HepG2 (cell line): ENCODE results near the gene PSMB8. TPM values are rescaled to one million over a fixed set of nuclear protein-coding genes. Genes with fewer than 3 reads are reported as not detected.

Experiments used
- GATAD1 ChIP-seq: IDR thresholded peaks from 2 replicates; pipeline ENCODE4 v1.6.1; 2016; ENCODE audit warnings: missing genetic modification reagents, missing compliant biosample characterization
- NR2F2 ChIP-seq: IDR thresholded peaks from 2 replicates; pipeline ENCODE4 v1.6.1; 2012; ENCODE audit warnings: low read depth, inconsistent platforms, borderline replicate concordance
- NRL ChIP-seq: sonication (generic); formaldehyde crosslinking; IDR thresholded peaks from 2 replicates; pipeline ENCODE4 v1.5.0; 2020; ENCODE audit warnings: missing genetic modification reagents, mild to moderate bottlenecking, moderate library complexity, borderline replicate concordance
- RBM39 ChIP-seq: fragments of 200-400 bp; formaldehyde crosslinking; IDR thresholded peaks from one replicate; pipeline ENCODE4 v1.6.1; 2018; ENCODE audit warnings: antibody characterized with exemption, mild to moderate bottlenecking, low read depth, low read length; ENCODE audit not compliant: poor library complexity, severe bottlenecking
- RFXANK ChIP-seq: IDR thresholded peaks from 2 replicates; pipeline ENCODE4 v1.6.1; 2016
- SMAD1 ChIP-seq: sonication (generic); formaldehyde crosslinking; IDR thresholded peaks from 2 replicates; pipeline ENCODE4 v1.4.0; 2020; ENCODE audit warnings: missing genetic modification reagents, low read depth, mild to moderate bottlenecking, borderline replicate concordance
- TCF12 ChIP-seq, 2 experiments: fragments of 450-650 bp in 1 of 2; sonication (generic) in 1 of 2; formaldehyde crosslinking in 1 of 2; IDR thresholded peaks; 2 replicates each; pipeline versions ENCODE4 v1.6.1 to v1.8.0; 2017 to 2022; ENCODE audit warnings: antibody characterized with exemption in 1 of 2, mild to moderate bottlenecking in 1 of 2, missing genetic modification reagents in 1 of 2, moderate library complexity in 1 of 2
- ZNF232 ChIP-seq: sonication (generic); formaldehyde crosslinking; IDR thresholded peaks from 2 replicates; pipeline ENCODE4 v1.4.0; 2020; ENCODE audit warnings: missing genetic modification reagents, borderline replicate concordance
- ZNF451 ChIP-seq: sonication (generic); formaldehyde crosslinking; IDR thresholded peaks from 2 replicates; pipeline ENCODE4 v1.5.0; 2020; ENCODE audit warnings: mild to moderate bottlenecking, missing genetic modification reagents
- ZNF556 ChIP-seq: sonication (generic); formaldehyde crosslinking; IDR thresholded peaks from 2 replicates; pipeline ENCODE4 v1.4.0; 2020; ENCODE audit warnings: mild to moderate bottlenecking, missing genetic modification reagents, borderline replicate concordance
- polyA plus RNA-seq, 8 experiments: library from polyadenylated mRNA; depleted of rRNA in 3 of 8; stranded (reverse) in 7 of 8; unstranded in 1 of 8; fragments of >200 nt; fragmentation: Illumina TruSeq in 4 of 8; extraction: Trizol in 4 of 8; gene quantifications; 2 replicates each; pipeline versions ENCODE4 v1.2.1 to v1.2.3, GENCODE V29; 2011 to 2016; ENCODE audit warnings: low read depth in 4 of 8, missing spikeins in 1 of 8, mixed read lengths in 1 of 8; ENCODE audit not compliant: insufficient read depth in 1 of 8
- total RNA-seq, 5 experiments: library from RNA; depleted of rRNA; stranded (reverse); fragments of >200 nt; fragmentation: Illumina TruSeq; extraction: Trizol; gene quantifications; 2 replicates each; pipeline ENCODE4 v1.2.3, GENCODE V29; 2016; ENCODE audit warnings: low read depth in 1 of 5
- TF ChIP-seq, protein P1 (sequence below): sonication (generic); formaldehyde crosslinking; IDR thresholded peaks from 2 replicates; pipeline ENCODE4 v1.5.0; 2020; ENCODE audit warnings: mild to moderate bottlenecking, missing genetic modification reagents, moderate library complexity
- TF ChIP-seq, protein P2 (sequence below): sonication (generic); formaldehyde crosslinking; IDR thresholded peaks from 2 replicates; pipeline ENCODE4 v1.4.0; 2020; ENCODE audit warnings: low read depth, missing genetic modification reagents
- TF ChIP-seq, protein P3 (sequence below): sonication (generic); formaldehyde crosslinking; IDR thresholded peaks from 2 replicates; pipeline ENCODE4 v1.8.0; 2022; ENCODE audit warnings: missing genetic modification reagents, mild to moderate bottlenecking, inconsistent platforms, borderline replicate concordance
- TF ChIP-seq, protein P4 (sequence below): sonication (generic); formaldehyde crosslinking; IDR thresholded peaks from 2 replicates; pipeline ENCODE4 v1.4.0; 2020; ENCODE audit warnings: missing genetic modification reagents

PSMB8 gene
- total and polyA plus RNA-seq, 2 of the 13 experiments (the other 11 are each of a cell fraction or from before 2014, with no cell fraction given): 30.7 to 64.7 TPM

DNA sequence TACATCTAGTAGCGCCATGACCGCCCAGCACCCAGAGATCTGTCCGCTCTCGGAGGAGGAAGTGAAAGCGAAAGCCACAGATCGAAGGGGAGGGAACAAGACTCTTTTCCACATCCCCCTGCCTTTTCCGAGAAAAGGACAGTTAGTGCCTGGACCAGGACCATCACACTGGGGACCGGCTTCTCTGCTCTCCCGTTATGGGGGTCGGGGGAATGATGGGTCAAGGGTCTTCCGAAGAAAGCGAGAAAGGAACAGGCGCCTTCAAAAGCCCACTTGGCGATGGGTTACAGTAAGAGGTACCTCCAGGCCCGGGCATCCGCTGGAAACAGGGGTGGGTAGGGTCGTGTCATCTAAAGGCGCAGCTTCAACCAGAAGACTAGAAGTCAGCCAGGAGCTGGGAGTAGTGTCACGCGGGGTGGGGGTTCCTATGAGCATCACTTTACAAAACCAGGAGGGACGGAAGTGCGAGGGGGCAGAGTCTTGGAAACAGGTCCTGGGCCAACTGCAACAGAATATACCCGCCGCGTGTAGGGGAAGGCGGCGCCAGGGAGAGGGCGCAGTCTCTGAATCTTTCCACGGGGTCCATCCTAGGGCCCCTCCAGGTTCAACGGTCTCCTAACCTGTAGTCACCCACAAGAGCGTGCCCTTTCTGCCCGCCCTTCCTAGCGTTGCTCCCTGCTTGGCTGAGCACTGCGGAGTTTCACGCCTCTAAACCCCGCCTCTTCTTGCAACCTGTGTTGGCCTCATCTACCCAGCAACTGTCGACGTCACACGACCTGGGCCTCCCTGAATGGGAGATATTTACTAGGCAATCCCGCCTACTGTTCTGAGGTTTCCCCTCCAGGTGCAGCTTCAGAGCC is at the start of gene PSMB8 (continued):
- TF ChIP-seq, protein P1, sequence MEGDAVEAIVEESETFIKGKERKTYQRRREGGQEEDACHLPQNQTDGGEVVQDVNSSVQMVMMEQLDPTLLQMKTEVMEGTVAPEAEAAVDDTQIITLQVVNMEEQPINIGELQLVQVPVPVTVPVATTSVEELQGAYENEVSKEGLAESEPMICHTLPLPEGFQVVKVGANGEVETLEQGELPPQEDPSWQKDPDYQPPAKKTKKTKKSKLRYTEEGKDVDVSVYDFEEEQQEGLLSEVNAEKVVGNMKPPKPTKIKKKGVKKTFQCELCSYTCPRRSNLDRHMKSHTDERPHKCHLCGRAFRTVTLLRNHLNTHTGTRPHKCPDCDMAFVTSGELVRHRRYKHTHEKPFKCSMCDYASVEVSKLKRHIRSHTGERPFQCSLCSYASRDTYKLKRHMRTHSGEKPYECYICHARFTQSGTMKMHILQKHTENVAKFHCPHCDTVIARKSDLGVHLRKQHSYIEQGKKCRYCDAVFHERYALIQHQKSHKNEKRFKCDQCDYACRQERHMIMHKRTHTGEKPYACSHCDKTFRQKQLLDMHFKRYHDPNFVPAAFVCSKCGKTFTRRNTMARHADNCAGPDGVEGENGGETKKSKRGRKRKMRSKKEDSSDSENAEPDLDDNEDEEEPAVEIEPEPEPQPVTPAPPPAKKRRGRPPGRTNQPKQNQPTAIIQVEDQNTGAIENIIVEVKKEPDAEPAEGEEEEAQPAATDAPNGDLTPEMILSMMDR (CRISPR knock-in tag): peak; percentile 37
- peak; percentile 14; the same call in 1 of the 2 replicates for TF ChIP-seq NRL (CRISPR knock-in tag)
- no peak for TF ChIP-seq NR2F2
- TF ChIP-seq GATAD1: 0 out of 2 replicates have a peak, but pooled peaks have one; percentile 34
- TF ChIP-seq ZNF232 (CRISPR knock-in tag): 0 out of 2 replicates have a peak, but pooled peaks have one; percentile 36
- TF ChIP-seq SMAD1 (CRISPR knock-in tag): no peak
- peak; percentile 100 for TF ChIP-seq RFXANK (CRISPR knock-in tag)
- 0 out of 2 replicates have a peak, but pooled peaks have one; percentile 20 for TF ChIP-seq ZNF556 (CRISPR knock-in tag)
- peak; percentile 52 for TF ChIP-seq RBM39
- no peak for TF ChIP-seq ZNF451 (CRISPR knock-in tag)
- no peak for TF ChIP-seq TCF12 (IDR thresholded peaks at IDR 0.05)
- peak; percentile 61; the same call in 1 of the 2 replicates for TF ChIP-seq TCF12 (CRISPR knock-in tag; IDR thresholded peaks at IDR 0.05)
- TF ChIP-seq, protein P2, sequence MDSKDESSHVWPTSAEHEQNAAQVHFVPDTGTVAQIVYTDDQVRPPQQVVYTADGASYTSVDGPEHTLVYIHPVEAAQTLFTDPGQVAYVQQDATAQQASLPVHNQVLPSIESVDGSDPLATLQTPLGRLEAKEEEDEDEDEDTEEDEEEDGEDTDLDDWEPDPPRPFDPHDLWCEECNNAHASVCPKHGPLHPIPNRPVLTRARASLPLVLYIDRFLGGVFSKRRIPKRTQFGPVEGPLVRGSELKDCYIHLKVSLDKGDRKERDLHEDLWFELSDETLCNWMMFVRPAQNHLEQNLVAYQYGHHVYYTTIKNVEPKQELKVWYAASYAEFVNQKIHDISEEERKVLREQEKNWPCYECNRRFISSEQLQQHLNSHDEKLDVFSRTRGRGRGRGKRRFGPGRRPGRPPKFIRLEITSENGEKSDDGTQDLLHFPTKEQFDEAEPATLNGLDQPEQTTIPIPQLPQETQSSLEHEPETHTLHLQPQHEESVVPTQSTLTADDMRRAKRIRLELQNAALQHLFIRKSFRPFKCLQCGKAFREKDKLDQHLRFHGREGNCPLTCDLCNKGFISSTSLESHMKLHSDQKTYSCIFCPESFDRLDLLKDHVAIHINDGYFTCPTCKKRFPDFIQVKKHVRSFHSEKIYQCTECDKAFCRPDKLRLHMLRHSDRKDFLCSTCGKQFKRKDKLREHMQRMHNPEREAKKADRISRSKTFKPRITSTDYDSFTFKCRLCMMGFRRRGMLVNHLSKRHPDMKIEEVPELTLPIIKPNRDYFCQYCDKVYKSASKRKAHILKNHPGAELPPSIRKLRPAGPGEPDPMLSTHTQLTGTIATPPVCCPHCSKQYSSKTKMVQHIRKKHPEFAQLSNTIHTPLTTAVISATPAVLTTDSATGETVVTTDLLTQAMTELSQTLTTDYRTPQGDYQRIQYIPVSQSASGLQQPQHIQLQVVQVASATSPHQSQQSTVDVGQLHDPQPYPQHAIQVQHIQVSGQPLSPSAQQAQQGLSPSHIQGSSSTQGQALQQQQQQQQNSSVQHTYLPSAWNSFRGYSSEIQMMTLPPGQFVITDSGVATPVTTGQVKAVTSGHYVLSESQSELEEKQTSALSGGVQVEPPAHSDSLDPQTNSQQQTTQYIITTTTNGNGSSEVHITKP (CRISPR knock-in tag): peak; percentile 19; the same call in 1 of the 2 replicates
- TF ChIP-seq, protein P3, sequence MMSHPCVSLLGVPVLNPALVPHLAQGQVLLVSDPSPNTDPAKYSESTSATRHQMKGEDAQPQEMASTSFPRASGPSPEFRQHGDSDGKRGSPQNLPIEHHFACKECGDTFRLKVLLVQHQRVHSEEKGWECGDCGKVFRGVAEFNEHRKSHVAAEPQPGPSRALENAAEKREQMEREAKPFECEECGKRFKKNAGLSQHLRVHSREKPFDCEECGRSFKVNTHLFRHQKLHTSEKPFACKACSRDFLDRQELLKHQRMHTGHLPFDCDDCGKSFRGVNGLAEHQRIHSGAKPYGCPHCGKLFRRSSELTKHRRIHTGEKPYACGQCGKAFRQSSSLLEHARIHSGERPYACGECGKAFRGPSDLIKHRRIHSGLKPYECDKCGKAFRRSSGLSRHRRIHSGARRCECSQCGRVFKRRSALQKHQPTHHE (CRISPR knock-in tag): no peak; the same call in 1 of the 2 replicates
- TF ChIP-seq, protein P4, sequence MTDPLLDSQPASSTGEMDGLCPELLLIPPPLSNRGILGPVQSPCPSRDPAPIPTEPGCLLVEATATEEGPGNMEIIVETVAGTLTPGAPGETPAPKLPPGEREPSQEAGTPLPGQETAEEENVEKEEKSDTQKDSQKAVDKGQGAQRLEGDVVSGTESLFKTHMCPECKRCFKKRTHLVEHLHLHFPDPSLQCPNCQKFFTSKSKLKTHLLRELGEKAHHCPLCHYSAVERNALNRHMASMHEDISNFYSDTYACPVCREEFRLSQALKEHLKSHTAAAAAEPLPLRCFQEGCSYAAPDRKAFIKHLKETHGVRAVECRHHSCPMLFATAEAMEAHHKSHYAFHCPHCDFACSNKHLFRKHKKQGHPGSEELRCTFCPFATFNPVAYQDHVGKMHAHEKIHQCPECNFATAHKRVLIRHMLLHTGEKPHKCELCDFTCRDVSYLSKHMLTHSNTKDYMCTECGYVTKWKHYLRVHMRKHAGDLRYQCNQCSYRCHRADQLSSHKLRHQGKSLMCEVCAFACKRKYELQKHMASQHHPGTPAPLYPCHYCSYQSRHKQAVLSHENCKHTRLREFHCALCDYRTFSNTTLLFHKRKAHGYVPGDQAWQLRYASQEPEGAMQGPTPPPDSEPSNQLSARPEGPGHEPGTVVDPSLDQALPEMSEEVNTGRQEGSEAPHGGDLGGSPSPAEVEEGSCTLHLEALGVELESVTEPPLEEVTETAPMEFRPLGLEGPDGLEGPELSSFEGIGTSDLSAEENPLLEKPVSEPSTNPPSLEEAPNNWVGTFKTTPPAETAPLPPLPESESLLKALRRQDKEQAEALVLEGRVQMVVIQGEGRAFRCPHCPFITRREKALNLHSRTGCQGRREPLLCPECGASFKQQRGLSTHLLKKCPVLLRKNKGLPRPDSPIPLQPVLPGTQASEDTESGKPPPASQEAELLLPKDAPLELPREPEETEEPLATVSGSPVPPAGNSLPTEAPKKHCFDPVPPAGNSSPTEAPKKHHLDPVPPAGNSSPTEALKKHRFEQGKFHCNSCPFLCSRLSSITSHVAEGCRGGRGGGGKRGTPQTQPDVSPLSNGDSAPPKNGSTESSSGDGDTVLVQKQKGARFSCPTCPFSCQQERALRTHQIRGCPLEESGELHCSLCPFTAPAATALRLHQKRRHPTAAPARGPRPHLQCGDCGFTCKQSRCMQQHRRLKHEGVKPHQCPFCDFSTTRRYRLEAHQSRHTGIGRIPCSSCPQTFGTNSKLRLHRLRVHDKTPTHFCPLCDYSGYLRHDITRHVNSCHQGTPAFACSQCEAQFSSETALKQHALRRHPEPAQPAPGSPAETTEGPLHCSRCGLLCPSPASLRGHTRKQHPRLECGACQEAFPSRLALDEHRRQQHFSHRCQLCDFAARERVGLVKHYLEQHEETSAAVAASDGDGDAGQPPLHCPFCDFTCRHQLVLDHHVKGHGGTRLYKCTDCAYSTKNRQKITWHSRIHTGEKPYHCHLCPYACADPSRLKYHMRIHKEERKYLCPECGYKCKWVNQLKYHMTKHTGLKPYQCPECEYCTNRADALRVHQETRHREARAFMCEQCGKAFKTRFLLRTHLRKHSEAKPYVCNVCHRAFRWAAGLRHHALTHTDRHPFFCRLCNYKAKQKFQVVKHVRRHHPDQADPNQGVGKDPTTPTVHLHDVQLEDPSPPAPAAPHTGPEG (CRISPR knock-in tag): no peak
